H1 (cell line): ENCODE results near the gene PCDH18.

Source experiments
- CBX5 ChIP-seq: fragments of 300-800, 300-1000 bp; sonication (generic); IDR thresholded peaks from 2 replicates; pipeline ENCODE4 v1.7.1; 2016; ENCODE audit warnings: antibody characterized with exemption, low read length, low read depth
- CEBPB ChIP-seq: IDR thresholded peaks from 2 replicates; pipeline ENCODE4 v1.6.1; 2012; ENCODE audit warnings: low read depth, low read length
- CHD2 ChIP-seq: IDR thresholded peaks from 2 replicates; pipeline ENCODE4 v1.6.1; 2012; ENCODE audit warnings: low read length, improper control_type of control experiment
- CREB1 ChIP-seq: IDR thresholded peaks from 2 replicates; pipeline ENCODE4 v1.6.1; 2012; ENCODE audit warnings: inconsistent platforms
- EGR1 ChIP-seq: IDR thresholded peaks from 2 replicates; pipeline ENCODE4 v1.6.1; 2011; ENCODE audit warnings: low read depth, low read length, borderline replicate concordance
- EZH2 ChIP-seq: fragments of 200-600 bp; sonication (generic); IDR thresholded peaks from 2 replicates; pipeline ENCODE4 v1.7.1; 2012; ENCODE audit warnings: low read depth, mild to moderate bottlenecking, moderate library complexity, low read length, inconsistent platforms; ENCODE audit not compliant: severe bottlenecking
- POLR2A ChIP-seq, 2 experiments: IDR thresholded peaks; 1 replicate in 1 of 2; 2 replicates in 1 of 2; pipeline ENCODE4 v1.6.1; 2011; ENCODE audit warnings: low read depth in 2 of 2, low read length in 2 of 2, mild to moderate bottlenecking in 2 of 2; ENCODE audit errors: control extremely low read depth in 1 of 2
- RAD21 ChIP-seq, 2 experiments: IDR thresholded peaks in 1 of 2; conservative IDR thresholded peaks in 1 of 2; 2 replicates each; pipeline ENCODE4 v1.6.1; 2011; ENCODE audit warnings: low read depth in 2 of 2, low read length in 2 of 2, improper control_type of control experiment in 1 of 2, inconsistent platforms in 1 of 2, mild to moderate bottlenecking in 1 of 2, moderate library complexity in 1 of 2
- RFX5 ChIP-seq: IDR thresholded peaks from 2 replicates; pipeline ENCODE4 v1.6.1; 2011; ENCODE audit warnings: low read depth, low read length, improper control_type of control experiment, borderline replicate concordance
- TAF1 ChIP-seq: IDR thresholded peaks from 2 replicates; pipeline ENCODE4 v1.6.1; 2011; ENCODE audit warnings: mild to moderate bottlenecking, low read depth, low read length
- TEAD4 ChIP-seq: IDR thresholded peaks from 2 replicates; pipeline ENCODE4 v1.6.1; 2012; ENCODE audit warnings: low read depth, low read length, inconsistent platforms, mixed read lengths
- TF ChIP-seq, protein P1 (sequence below), 3 experiments: IDR thresholded peaks; 1 replicate in 2 of 3; 2 replicates in 1 of 3; pipeline versions ENCODE4 v1.5.1 to v1.6.1; 2011; ENCODE audit warnings: low read length in 3 of 3, mild to moderate bottlenecking in 3 of 3, inconsistent platforms in 2 of 3, low read depth in 1 of 3, moderate library complexity in 1 of 3; ENCODE audit not compliant: insufficient read depth in 1 of 3; ENCODE audit errors: control extremely low read depth in 1 of 3
- TF ChIP-seq, protein P2 (sequence below): IDR thresholded peaks from 2 replicates; pipeline ENCODE4 v1.6.1; 2012; ENCODE audit warnings: inconsistent platforms

DNA sequence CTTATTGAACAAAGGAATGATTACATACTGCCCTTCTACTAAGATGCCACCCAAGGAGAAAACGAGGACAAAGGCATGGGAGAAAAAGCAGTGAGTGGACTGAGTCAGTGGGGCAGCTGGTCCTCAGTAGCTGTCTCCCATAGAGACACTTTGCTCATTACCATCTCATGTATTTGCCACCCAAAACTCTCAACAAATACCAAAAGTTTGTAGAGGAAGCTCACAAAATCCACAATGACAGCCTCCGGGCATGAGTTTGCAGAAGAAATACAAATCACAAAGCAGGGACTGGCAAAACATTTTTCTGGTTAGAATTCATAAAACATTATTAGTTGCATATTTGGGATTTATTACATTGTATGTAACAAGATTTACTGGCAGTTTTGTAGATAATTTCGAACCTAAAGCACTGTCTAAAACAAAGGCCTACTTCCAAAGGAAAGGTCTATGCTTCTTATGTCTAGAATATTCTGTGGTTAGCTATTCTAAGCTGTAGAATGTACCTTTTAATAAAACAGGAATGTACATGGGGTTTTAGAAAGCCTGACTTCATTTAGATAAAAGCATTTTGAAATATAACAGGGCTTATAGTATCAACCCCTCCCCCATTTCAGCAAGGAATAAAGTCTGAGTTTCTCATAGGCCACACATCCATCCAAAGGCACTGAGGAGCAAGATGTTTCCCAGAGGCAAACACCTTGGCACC lies 17.7 kb downstream of the PCDH18 start:
- no peak for TF ChIP-seq TAF1
- no peak for TF ChIP-seq CEBPB
- TF ChIP-seq, protein P1, sequence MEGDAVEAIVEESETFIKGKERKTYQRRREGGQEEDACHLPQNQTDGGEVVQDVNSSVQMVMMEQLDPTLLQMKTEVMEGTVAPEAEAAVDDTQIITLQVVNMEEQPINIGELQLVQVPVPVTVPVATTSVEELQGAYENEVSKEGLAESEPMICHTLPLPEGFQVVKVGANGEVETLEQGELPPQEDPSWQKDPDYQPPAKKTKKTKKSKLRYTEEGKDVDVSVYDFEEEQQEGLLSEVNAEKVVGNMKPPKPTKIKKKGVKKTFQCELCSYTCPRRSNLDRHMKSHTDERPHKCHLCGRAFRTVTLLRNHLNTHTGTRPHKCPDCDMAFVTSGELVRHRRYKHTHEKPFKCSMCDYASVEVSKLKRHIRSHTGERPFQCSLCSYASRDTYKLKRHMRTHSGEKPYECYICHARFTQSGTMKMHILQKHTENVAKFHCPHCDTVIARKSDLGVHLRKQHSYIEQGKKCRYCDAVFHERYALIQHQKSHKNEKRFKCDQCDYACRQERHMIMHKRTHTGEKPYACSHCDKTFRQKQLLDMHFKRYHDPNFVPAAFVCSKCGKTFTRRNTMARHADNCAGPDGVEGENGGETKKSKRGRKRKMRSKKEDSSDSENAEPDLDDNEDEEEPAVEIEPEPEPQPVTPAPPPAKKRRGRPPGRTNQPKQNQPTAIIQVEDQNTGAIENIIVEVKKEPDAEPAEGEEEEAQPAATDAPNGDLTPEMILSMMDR (IDR thresholded peaks at IDR 0.05; ENCODE audit: control extremely low read depth in 1 of 3, insufficient read depth in 1 of 3, low read depth in 1 of 3, low read length in 3 of 3), result no peak
- TF ChIP-seq EGR1, result no peak
- no peak for TF ChIP-seq TEAD4
- TF ChIP-seq CBX5, result no peak
- no peak for TF ChIP-seq RAD21 (IDR thresholded peaks at IDR 0.05 in 1 of 2, conservative IDR thresholded peaks at IDR 0.05 in 1 of 2; ENCODE audit: low read depth in 2 of 2, low read length in 2 of 2)
- TF ChIP-seq RFX5, result no peak
- no peak for TF ChIP-seq CHD2
- TF ChIP-seq POLR2A (IDR thresholded peaks at IDR 0.05; ENCODE audit: control extremely low read depth in 1 of 2, low read depth in 2 of 2, low read length in 2 of 2), result no peak
- TF ChIP-seq, protein P2, sequence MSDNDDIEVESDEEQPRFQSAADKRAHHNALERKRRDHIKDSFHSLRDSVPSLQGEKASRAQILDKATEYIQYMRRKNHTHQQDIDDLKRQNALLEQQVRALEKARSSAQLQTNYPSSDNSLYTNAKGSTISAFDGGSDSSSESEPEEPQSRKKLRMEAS, result no peak
- TF ChIP-seq CREB1, result no peak
- no peak for TF ChIP-seq EZH2
